SK-N-SH treated with all-trans-retinoic acid at 6 μM for 48 hours (cell line): ENCODE results near the gene DLAT.
"Not testable (repeated sequence)": the region's sequence is repeated elsewhere in the genome, so short reads cannot be mapped to it uniquely, and the experiment has no call there.

ENCODE experiments used
- ATAC-seq: fragments of 200-7000 bp; cut with Tn5 transposase; 3 replicates; pipeline ENCODE4 v1.9.1; 2020; ENCODE audit warnings: mild to moderate bottlenecking, moderate library complexity
- ARNTL ChIP-seq: fragments of 450-650 bp; formaldehyde crosslinking; IDR thresholded peaks from 2 replicates; pipeline ENCODE4 v1.5.0; 2020; ENCODE audit warnings: low read depth, mild to moderate bottlenecking, moderate library complexity, borderline replicate concordance
- BACH2 ChIP-seq: fragments of 250-450 bp; sonication (Bioruptor Pico); IDR thresholded peaks from 2 replicates; pipeline ENCODE4 v1.9.0; 2021; ENCODE audit warnings: mild to moderate bottlenecking, borderline replicate concordance
- CREB5 ChIP-seq: fragments of 250-450 bp; sonication (Bioruptor Pico); IDR thresholded peaks from 2 replicates; pipeline ENCODE4 v1.5.1; 2020; ENCODE audit warnings: low read depth, mild to moderate bottlenecking, moderate library complexity
- CSDC2 ChIP-seq: fragments of 250-450 bp; sonication (Bioruptor Pico); IDR thresholded peaks from 2 replicates; pipeline ENCODE4 v1.5.0; 2020; ENCODE audit warnings: mild to moderate bottlenecking, moderate library complexity
- ESRRG ChIP-seq: fragments of 250-450 bp; sonication (Bioruptor Pico); IDR thresholded peaks from 2 replicates; pipeline ENCODE4 v1.6.1; 2021; ENCODE audit warnings: mild to moderate bottlenecking
- GLIS3 ChIP-seq: fragments of 250-450 bp; sonication (Bioruptor Pico); IDR thresholded peaks from 2 replicates; pipeline ENCODE4 v1.5.0; 2020; ENCODE audit warnings: mild to moderate bottlenecking, moderate library complexity
- ISL1 ChIP-seq: fragments of 250-450 bp; sonication (Bioruptor Pico); IDR thresholded peaks from 2 replicates; pipeline ENCODE4 v2.1.2; 2022; ENCODE audit warnings: mild to moderate bottlenecking, moderate library complexity
- OSR1 ChIP-seq: fragments of 250-450 bp; sonication (Bioruptor Pico); IDR thresholded peaks from 2 replicates; pipeline ENCODE4 v1.8.0; 2022; ENCODE audit warnings: moderate library complexity, mild to moderate bottlenecking, inconsistent platforms
- POU6F1 ChIP-seq: fragments of 250-450 bp; sonication (Bioruptor Pico); IDR thresholded peaks from 2 replicates; pipeline ENCODE4 v1.8.0; 2021; ENCODE audit warnings: low read depth, mild to moderate bottlenecking, moderate library complexity, borderline replicate concordance
- PPARA ChIP-seq: fragments of 250-450 bp; sonication (Bioruptor Pico); IDR thresholded peaks from 2 replicates; pipeline ENCODE4 v1.5.0; 2020; ENCODE audit warnings: mild to moderate bottlenecking, borderline replicate concordance
- RARB ChIP-seq: fragments of 250-450 bp; sonication (Bioruptor Pico); IDR thresholded peaks from 2 replicates; pipeline ENCODE4 v1.8.0; 2021; ENCODE audit warnings: mild to moderate bottlenecking, moderate library complexity
- TCF4 ChIP-seq: fragments of 250-450 bp; sonication (Bioruptor Pico); IDR thresholded peaks from 2 replicates; pipeline ENCODE4 v1.8.0; 2021; ENCODE audit warnings: mild to moderate bottlenecking, moderate library complexity, borderline replicate concordance
- TOX ChIP-seq: fragments of 250-450 bp; sonication (Bioruptor Pico); IDR thresholded peaks from 2 replicates; pipeline ENCODE4 v1.8.0; 2021; ENCODE audit warnings: mild to moderate bottlenecking, moderate library complexity, borderline replicate concordance
- ZFP3 ChIP-seq: fragments of 250-450 bp; sonication (Bioruptor Pico); IDR thresholded peaks from 2 replicates; pipeline ENCODE4 v1.5.0; 2020; ENCODE audit warnings: mild to moderate bottlenecking, moderate library complexity
- ZFP30 ChIP-seq: fragments of 450-650 bp; formaldehyde crosslinking; IDR thresholded peaks from 2 replicates; pipeline ENCODE4 v1.5.0; 2022; ENCODE audit warnings: mild to moderate bottlenecking, moderate library complexity
- ZNF565 ChIP-seq: fragments of 450-650 bp; formaldehyde crosslinking; conservative IDR thresholded peaks from 2 replicates; pipeline ENCODE4 v1.5.0; 2020; ENCODE audit warnings: low read depth, mild to moderate bottlenecking, moderate library complexity
- ZNF70 ChIP-seq: fragments of 450-650 bp; formaldehyde crosslinking; IDR thresholded peaks from 2 replicates; pipeline ENCODE4 v1.5.0; 2020; ENCODE audit warnings: mild to moderate bottlenecking, moderate library complexity
- ZNF8 ChIP-seq: fragments of 450-650 bp; formaldehyde crosslinking; IDR thresholded peaks from 2 replicates; pipeline ENCODE4 v1.5.0; 2020; ENCODE audit warnings: mild to moderate bottlenecking, moderate library complexity
- TF ChIP-seq, protein P1 (sequence below): fragments of 250-450 bp; sonication (Bioruptor Pico); IDR thresholded peaks from 2 replicates; pipeline ENCODE4 v1.5.1; 2021; ENCODE audit warnings: mild to moderate bottlenecking, moderate library complexity
- TF ChIP-seq, protein P2 (sequence below): fragments of 250-450 bp; sonication (Bioruptor Pico); IDR thresholded peaks from 2 replicates; pipeline ENCODE4 v1.5.0; 2020; ENCODE audit warnings: mild to moderate bottlenecking, moderate library complexity

DLAT gene

DNA sequence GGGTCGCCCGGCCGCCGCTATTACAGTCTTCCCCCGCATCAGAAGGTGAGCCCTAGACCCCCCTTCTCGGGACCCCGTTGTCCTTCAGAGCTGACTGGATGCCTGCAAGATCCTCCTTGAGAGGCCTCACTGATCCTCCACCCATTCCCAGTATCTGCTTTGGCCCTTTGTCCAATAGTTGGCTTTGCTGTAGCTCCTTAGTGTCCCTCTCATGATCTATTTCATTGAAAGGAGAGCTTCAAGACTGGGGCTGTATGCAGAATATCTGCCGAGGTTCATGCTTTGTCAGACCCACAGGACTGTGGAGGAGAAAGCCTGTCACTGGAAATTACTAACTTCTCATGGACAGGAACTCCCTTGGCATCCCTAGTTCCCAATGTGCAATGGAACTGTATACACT is 499 bp downstream of the DLAT start:
- no peak for TF ChIP-seq ESRRG
- no peak for TF ChIP-seq CREB5 (CRISPR knock-in tag)
- TF ChIP-seq ZFP30 (CRISPR knock-in tag), result no peak
- TF ChIP-seq OSR1 (CRISPR knock-in tag), result no peak
- no peak for TF ChIP-seq ZFP3
- no peak for TF ChIP-seq ZNF565 (CRISPR knock-in tag)
- no peak for TF ChIP-seq POU6F1 (CRISPR knock-in tag)
- TF ChIP-seq ZNF8, result no peak
- TF ChIP-seq CSDC2 (CRISPR knock-in tag), result no peak
- no peak for TF ChIP-seq TOX
- TF ChIP-seq, protein P1, sequence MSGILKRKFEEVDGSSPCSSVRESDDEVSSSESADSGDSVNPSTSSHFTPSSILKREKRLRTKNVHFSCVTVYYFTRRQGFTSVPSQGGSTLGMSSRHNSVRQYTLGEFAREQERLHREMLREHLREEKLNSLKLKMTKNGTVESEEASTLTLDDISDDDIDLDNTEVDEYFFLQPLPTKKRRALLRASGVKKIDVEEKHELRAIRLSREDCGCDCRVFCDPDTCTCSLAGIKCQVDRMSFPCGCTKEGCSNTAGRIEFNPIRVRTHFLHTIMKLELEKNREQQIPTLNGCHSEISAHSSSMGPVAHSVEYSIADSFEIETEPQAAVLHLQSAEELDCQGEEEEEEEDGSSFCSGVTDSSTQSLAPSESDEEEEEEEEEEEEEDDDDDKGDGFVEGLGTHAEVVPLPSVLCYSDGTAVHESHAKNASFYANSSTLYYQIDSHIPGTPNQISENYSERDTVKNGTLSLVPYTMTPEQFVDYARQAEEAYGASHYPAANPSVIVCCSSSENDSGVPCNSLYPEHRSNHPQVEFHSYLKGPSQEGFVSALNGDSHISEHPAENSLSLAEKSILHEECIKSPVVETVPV (CRISPR knock-in tag), result no peak
- no peak for TF ChIP-seq ARNTL (CRISPR knock-in tag)
- TF ChIP-seq RARB (CRISPR knock-in tag), result no peak
- no peak for TF ChIP-seq ZNF70 (CRISPR knock-in tag)
- TF ChIP-seq BACH2, result no peak
- ATAC-seq, result peak; percentile 62

GRCh38 chr11:112026784-112027410 is 1.7 kb downstream of the DLAT start:
- not testable (repeated sequence) for ATAC-seq

DNA sequence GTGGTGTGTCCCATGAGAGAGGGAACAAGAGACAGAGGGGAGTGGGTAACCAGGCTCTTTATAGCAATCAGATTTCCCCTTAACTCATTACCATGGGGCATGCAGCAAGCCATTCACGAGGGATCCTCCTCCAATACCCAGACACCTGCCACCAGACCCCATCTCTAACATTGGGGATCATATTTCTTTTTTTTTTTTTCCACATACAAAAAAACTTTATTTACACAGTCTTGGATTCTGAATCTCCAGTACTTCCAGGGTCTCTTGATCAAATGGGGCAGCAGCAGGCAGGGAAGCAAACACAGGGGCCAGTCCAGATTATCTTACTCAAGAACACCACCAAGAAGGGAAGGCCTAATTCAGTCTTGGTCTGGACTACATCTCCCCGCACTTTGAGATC is 4.3 kb downstream of the DLAT start:
- TF ChIP-seq TCF4 (CRISPR knock-in tag), result no peak
- TF ChIP-seq, protein P2, sequence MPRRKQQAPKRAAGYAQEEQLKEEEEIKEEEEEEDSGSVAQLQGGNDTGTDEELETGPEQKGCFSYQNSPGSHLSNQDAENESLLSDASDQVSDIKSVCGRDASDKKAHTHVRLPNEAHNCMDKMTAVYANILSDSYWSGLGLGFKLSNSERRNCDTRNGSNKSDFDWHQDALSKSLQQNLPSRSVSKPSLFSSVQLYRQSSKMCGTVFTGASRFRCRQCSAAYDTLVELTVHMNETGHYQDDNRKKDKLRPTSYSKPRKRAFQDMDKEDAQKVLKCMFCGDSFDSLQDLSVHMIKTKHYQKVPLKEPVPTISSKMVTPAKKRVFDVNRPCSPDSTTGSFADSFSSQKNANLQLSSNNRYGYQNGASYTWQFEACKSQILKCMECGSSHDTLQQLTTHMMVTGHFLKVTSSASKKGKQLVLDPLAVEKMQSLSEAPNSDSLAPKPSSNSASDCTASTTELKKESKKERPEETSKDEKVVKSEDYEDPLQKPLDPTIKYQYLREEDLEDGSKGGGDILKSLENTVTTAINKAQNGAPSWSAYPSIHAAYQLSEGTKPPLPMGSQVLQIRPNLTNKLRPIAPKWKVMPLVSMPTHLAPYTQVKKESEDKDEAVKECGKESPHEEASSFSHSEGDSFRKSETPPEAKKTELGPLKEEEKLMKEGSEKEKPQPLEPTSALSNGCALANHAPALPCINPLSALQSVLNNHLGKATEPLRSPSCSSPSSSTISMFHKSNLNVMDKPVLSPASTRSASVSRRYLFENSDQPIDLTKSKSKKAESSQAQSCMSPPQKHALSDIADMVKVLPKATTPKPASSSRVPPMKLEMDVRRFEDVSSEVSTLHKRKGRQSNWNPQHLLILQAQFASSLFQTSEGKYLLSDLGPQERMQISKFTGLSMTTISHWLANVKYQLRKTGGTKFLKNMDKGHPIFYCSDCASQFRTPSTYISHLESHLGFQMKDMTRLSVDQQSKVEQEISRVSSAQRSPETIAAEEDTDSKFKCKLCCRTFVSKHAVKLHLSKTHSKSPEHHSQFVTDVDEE (CRISPR knock-in tag), result no peak
- TF ChIP-seq GLIS3, result no peak
- TF ChIP-seq ZNF565 (CRISPR knock-in tag), result no peak
- TF ChIP-seq, protein P1 (CRISPR knock-in tag), result no peak
- TF ChIP-seq RARB (CRISPR knock-in tag), result no peak
- TF ChIP-seq, all 23 proteins: peak for 0
- ATAC-seq, result no peak

GRCh38 chr11:112033902-112034301 is 8.7 kb downstream of the DLAT start:
- no peak for ATAC-seq
- TF ChIP-seq POU6F1 (CRISPR knock-in tag), result no peak
- TF ChIP-seq, protein P1 (CRISPR knock-in tag), result no peak
- TF ChIP-seq ISL1, result no peak
- no peak for TF ChIP-seq PPARA
- TF ChIP-seq CSDC2 (CRISPR knock-in tag), result no peak
- TF ChIP-seq ZNF8, result no peak
- TF ChIP-seq RARB (CRISPR knock-in tag), result no peak
- TF ChIP-seq BACH2, result no peak
- TF ChIP-seq ZFP30 (CRISPR knock-in tag), result no peak
- TF ChIP-seq ESRRG, result no peak
- TF ChIP-seq TCF4 (CRISPR knock-in tag), result no peak
- no peak for TF ChIP-seq CREB5 (CRISPR knock-in tag)
